WTC11 (cell line): ENCODE data around the gene PEX11B. TPM values are rescaled to one million over a fixed set of nuclear protein-coding genes. Genes with fewer than 3 reads are reported as not detected.

Source experiments
- ATAC-seq: fragments of 200-7000 bp; cut with Tn5 transposase; 2 replicates; pipeline ENCODE4 v1.10.0; 2021; ENCODE audit warnings: mild to moderate bottlenecking, moderate library complexity
- CTCF ChIA-PET: fragments of 300-600 bp; sonication (Branson Sonifier 250); formaldehyde crosslinking; loops from one replicate; lab custom pipeline; 2021; ENCODE audit warnings: antibody characterized with exemption; lab: Charles Lee
- POLR2A ChIA-PET: fragments of 350-600 bp; sonication (Branson Sonifier 250); formaldehyde crosslinking; loops from one replicate; lab custom pipeline; 2021; ENCODE audit warnings: antibody characterized with exemption; lab: Charles Lee
- DNase-seq: peaks from one replicate; pipeline ENCODE4 v3.0.0; 2021; ENCODE audit warnings: low spot score
- H3K27ac Mint-ChIP-seq: 2 replicates; pipeline ENCODE4 v1.8.0; 2021; ENCODE audit warnings: mixed read lengths
- H3K27me3 Mint-ChIP-seq: 2 replicates; pipeline ENCODE4 v1.8.0; 2021; ENCODE audit warnings: low read depth, mild to moderate bottlenecking, moderate library complexity, mixed read lengths
- H3K36me3 Mint-ChIP-seq: 2 replicates; pipeline ENCODE4 v1.8.0; 2021; ENCODE audit warnings: mixed read lengths
- H3K4me1 Mint-ChIP-seq: 2 replicates; pipeline ENCODE4 v1.8.0; 2022; ENCODE audit warnings: mixed read lengths
- H3K4me3 Mint-ChIP-seq: 2 replicates; pipeline ENCODE4 v1.8.0; 2021; ENCODE audit warnings: mild to moderate bottlenecking, moderate library complexity, mixed read lengths
- H3K9me3 Mint-ChIP-seq: 2 replicates; pipeline ENCODE4 v1.8.0; 2021; ENCODE audit warnings: mixed read lengths
- ATF1 ChIP-seq: sonication (generic); formaldehyde crosslinking; IDR thresholded peaks from 2 replicates; pipeline ENCODE4 v1.8.1; 2023; ENCODE audit warnings: mild to moderate bottlenecking, moderate library complexity, missing genetic modification reagents
- FOXJ3 ChIP-seq: sonication (generic); formaldehyde crosslinking; IDR thresholded peaks from 2 replicates; pipeline ENCODE4 v1.9.0; 2021; ENCODE audit warnings: missing genetic modification reagents, mild to moderate bottlenecking, borderline replicate concordance
- MYBL2 ChIP-seq: sonication (generic); formaldehyde crosslinking; IDR thresholded peaks from 2 replicates; pipeline ENCODE4 v1.8.1; 2023; ENCODE audit warnings: mild to moderate bottlenecking, moderate library complexity, missing genetic modification reagents
- RORB ChIP-seq: fragments of 250-450 bp; sonication (Bioruptor Pico); IDR thresholded peaks from 2 replicates; pipeline ENCODE4 v1.9.0; 2021; ENCODE audit warnings: mild to moderate bottlenecking
- SMAD4 ChIP-seq: sonication (generic); formaldehyde crosslinking; IDR thresholded peaks from 2 replicates; pipeline ENCODE4 v1.8.0; 2022; ENCODE audit warnings: mild to moderate bottlenecking, missing genetic modification reagents
- TP53 ChIP-seq: sonication (generic); formaldehyde crosslinking; IDR thresholded peaks from 2 replicates; pipeline ENCODE4 v1.8.1; 2023; ENCODE audit warnings: mild to moderate bottlenecking, missing genetic modification reagents
- ZNF121 ChIP-seq: sonication (generic); formaldehyde crosslinking; IDR thresholded peaks from 2 replicates; pipeline ENCODE4 v1.8.0; 2023; ENCODE audit warnings: missing genetic modification reagents
- ZNF219 ChIP-seq: sonication (generic); formaldehyde crosslinking; IDR thresholded peaks from 2 replicates; pipeline ENCODE4 v1.8.0; 2023; ENCODE audit warnings: missing genetic modification reagents, mild to moderate bottlenecking, borderline replicate concordance
- total RNA-seq: library from RNA; stranded (reverse); gene quantifications from 3 replicates; pipeline ENCODE4 v1.2.3, GENCODE V29; 2021
- TF ChIP-seq, protein P1 (sequence below): fragments of 250-450 bp; sonication (Bioruptor Pico); IDR thresholded peaks from 2 replicates; pipeline ENCODE4 v2.1.2; 2022; ENCODE audit warnings: mild to moderate bottlenecking, moderate library complexity
- TF ChIP-seq, protein P2 (sequence below): sonication (generic); formaldehyde crosslinking; IDR thresholded peaks from 2 replicates; pipeline ENCODE4 v1.8.1; 2022; ENCODE audit warnings: low read depth, mild to moderate bottlenecking, moderate library complexity, missing genetic modification reagents, borderline replicate concordance
- TF ChIP-seq, protein P3 (sequence below): sonication (generic); formaldehyde crosslinking; IDR thresholded peaks from 2 replicates; pipeline ENCODE4 v1.8.1; 2022; ENCODE audit warnings: missing genetic modification reagents, borderline replicate concordance
- TF ChIP-seq, protein P4 (sequence below): sonication (generic); formaldehyde crosslinking; IDR thresholded peaks from 2 replicates; pipeline ENCODE4 v1.8.1; 2023; ENCODE audit warnings: mild to moderate bottlenecking, missing genetic modification reagents
- TF ChIP-seq, protein P5 (sequence below): sonication (generic); formaldehyde crosslinking; IDR thresholded peaks from 2 replicates; pipeline ENCODE4 v1.8.0; 2022; ENCODE audit warnings: mild to moderate bottlenecking, missing genetic modification reagents
- TF ChIP-seq, protein P6 (sequence below): sonication (generic); formaldehyde crosslinking; IDR thresholded peaks from 2 replicates; pipeline ENCODE4 v1.8.1; 2022; ENCODE audit warnings: mild to moderate bottlenecking, moderate library complexity, missing genetic modification reagents

The PEX11B gene
- total RNA-seq, 1 experiment from 2014 or later, result 11.8 TPM

DNA sequence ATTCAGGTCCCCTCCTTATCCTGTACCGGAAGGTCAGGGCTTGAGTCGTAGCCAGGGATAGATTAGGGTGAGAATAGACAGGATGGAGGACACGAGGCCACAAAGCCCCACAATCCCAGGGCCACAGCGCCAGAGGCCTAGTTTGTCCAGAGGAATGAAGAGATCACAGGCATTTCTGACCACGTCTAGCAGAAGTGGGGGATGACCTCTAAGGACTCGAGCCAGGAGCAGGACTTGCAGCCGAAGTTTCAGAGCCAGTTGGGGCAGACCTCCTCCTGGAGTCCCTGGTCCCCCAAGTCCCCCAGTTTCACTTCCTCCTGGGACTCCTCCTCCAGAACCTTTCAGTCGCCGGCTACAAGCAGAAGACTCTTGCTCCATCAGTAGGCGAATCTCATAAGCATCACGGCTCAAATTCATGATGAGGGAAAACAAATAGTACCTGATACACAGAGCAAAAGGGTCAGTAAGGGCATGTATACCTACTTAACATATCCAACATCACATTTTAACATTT, 6.3 kb downstream of the PEX11B start:
- ChIA-PET CTCF (no interaction called here), POLR2A (interaction anchor here (0.7 kb wide), 1 partner anchor 104 kb away, joined by 4 read pairs; no protein-coding TSS in a partner anchor)
- TF ChIP-seq, protein P1, sequence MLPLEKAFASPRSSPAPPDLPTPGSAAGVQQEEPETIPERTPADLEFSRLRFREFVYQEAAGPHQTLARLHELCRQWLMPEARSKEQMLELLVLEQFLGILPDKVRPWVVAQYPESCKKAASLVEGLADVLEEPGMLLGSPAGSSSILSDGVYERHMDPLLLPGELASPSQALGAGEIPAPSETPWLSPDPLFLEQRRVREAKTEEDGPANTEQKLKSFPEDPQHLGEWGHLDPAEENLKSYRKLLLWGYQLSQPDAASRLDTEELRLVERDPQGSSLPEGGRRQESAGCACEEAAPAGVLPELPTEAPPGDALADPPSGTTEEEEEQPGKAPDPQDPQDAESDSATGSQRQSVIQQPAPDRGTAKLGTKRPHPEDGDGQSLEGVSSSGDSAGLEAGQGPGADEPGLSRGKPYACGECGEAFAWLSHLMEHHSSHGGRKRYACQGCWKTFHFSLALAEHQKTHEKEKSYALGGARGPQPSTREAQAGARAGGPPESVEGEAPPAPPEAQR (CRISPR knock-in tag), result no peak
- TF ChIP-seq, protein P2, sequence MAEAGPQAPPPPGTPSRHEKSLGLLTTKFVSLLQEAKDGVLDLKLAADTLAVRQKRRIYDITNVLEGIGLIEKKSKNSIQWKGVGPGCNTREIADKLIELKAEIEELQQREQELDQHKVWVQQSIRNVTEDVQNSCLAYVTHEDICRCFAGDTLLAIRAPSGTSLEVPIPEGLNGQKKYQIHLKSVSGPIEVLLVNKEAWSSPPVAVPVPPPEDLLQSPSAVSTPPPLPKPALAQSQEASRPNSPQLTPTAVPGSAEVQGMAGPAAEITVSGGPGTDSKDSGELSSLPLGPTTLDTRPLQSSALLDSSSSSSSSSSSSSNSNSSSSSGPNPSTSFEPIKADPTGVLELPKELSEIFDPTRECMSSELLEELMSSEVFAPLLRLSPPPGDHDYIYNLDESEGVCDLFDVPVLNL (CRISPR knock-in tag), result no peak
- TF ChIP-seq, protein P3, sequence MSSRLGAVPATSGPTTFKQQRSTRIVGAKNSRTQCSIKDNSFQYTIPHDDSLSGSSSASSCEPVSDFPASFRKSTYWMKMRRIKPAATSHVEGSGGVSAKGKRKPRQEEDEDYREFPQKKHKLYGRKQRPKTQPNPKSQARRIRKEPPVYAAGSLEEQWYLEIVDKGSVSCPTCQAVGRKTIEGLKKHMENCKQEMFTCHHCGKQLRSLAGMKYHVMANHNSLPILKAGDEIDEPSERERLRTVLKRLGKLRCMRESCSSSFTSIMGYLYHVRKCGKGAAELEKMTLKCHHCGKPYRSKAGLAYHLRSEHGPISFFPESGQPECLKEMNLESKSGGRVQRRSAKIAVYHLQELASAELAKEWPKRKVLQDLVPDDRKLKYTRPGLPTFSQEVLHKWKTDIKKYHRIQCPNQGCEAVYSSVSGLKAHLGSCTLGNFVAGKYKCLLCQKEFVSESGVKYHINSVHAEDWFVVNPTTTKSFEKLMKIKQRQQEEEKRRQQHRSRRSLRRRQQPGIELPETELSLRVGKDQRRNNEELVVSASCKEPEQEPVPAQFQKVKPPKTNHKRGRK (CRISPR knock-in tag), result no peak
- TF ChIP-seq SMAD4 (CRISPR knock-in tag) (no peak), FOXJ3 (no peak), MYBL2 (no peak), RORB (CRISPR knock-in tag) (no peak), ZNF121 (CRISPR knock-in tag) (no peak)
- TF ChIP-seq, protein P4, sequence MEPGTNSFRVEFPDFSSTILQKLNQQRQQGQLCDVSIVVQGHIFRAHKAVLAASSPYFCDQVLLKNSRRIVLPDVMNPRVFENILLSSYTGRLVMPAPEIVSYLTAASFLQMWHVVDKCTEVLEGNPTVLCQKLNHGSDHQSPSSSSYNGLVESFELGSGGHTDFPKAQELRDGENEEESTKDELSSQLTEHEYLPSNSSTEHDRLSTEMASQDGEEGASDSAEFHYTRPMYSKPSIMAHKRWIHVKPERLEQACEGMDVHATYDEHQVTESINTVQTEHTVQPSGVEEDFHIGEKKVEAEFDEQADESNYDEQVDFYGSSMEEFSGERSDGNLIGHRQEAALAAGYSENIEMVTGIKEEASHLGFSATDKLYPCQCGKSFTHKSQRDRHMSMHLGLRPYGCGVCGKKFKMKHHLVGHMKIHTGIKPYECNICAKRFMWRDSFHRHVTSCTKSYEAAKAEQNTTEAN (CRISPR knock-in tag), result no peak
- Mint-ChIP-seq H3K36me3 (no peaks in the 10 kb centered on the region), H3K27ac (no peak overlapping the region), H3K9me3 (no peaks in the 10 kb centered on the region), H3K27me3 (peaks cover 3% of the 10 kb centered on the region), H3K4me3 (no peak overlapping the region), H3K4me1 (peaks cover 9% of the 10 kb centered on the region)
- ATAC-seq, result no peak
- DNase-seq, result no peak

DNA sequence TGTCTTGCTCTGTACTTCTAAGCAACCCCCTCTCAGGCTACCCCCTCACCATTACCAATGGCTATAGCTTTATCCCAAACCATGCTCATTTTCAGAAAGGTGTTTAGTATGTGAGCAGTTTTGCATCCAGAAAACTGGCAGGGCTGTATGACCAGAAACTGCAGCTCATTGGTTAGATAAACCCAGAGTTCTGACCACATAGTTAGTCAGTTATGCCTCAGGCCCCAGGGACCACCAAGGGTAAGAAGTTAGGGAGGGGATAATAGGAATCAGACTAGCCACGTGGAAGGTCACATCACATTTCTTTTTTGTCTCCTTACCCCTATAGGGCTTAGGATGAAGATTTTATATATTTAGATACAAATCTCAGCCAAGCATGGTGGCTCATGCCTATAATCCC, 9.9 kb downstream of the PEX11B start:
- H3K9me3 Mint-ChIP-seq, result no peaks in the 10 kb centered on the region
- CTCF ChIA-PET, result interaction anchor here (0.8 to 6.8 kb wide), 8 partner anchors 17 to 124 kb away, joined by 3 to 93 read pairs (median 8); partner anchors contain the start of genes ANKRD35, NUDT17 and PIAS3
- DNase-seq (no peak), ATAC-seq (no peak)
- TF ChIP-seq ATF1 (CRISPR knock-in tag) (no peak), ZNF219 (CRISPR knock-in tag) (no peak), TP53 (CRISPR knock-in tag) (no peak)
- TF ChIP-seq, protein P5, sequence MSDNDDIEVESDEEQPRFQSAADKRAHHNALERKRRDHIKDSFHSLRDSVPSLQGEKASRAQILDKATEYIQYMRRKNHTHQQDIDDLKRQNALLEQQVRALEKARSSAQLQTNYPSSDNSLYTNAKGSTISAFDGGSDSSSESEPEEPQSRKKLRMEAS (CRISPR knock-in tag), result no peak
- TF ChIP-seq, protein P6, sequence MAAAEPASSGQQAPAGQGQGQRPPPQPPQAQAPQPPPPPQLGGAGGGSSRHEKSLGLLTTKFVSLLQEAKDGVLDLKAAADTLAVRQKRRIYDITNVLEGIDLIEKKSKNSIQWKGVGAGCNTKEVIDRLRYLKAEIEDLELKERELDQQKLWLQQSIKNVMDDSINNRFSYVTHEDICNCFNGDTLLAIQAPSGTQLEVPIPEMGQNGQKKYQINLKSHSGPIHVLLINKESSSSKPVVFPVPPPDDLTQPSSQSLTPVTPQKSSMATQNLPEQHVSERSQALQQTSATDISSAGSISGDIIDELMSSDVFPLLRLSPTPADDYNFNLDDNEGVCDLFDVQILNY (CRISPR knock-in tag), result no peak
- TF ChIP-seq, protein P1 (CRISPR knock-in tag), result no peak
- no peak overlapping the region for H3K4me3 Mint-ChIP-seq
- H3K27ac Mint-ChIP-seq, result no peak overlapping the region
- H3K4me1 Mint-ChIP-seq, result peaks cover 14% of the 10 kb centered on the region
- H3K27me3 Mint-ChIP-seq, result peaks cover 3% of the 10 kb centered on the region
- POLR2A ChIA-PET, result interaction anchor here (1.8 kb wide), 1 partner anchor 17 kb away, joined by 7 read pairs; no protein-coding TSS in a partner anchor
- H3K36me3 Mint-ChIP-seq, result no peaks in the 10 kb centered on the region
